Measurements from ENCODE around the gene PI4K2B. TPM values are rescaled to one million over a fixed set of nuclear protein-coding genes. Genes with fewer than 3 reads are reported as not detected.

The PI4K2B gene
- total and polyA plus RNA-seq, 2 of the 8 experiments (the other 6 are each of a cell fraction or from before 2014, with no cell fraction given): 3.0 to 16.2 TPM

DNA sequence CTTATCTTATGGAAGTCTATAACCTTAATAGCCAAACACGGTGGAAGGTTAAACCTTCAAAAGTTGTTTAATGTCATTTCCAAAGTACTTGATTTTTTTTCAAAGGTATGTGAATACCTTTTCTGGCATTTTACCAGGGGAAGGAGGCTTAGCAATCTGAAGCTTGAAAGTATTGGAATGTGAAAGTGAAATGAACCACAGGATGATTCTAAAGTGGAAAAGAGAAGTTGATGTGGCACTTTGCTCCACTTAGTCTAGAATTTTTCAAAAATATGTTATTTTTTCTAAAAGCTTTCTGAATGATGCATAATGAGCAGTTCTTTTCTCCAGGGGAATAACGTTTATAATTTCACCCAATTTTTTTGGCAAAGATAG, 19.2 kb downstream of the PI4K2B start:
- FAIRE-seq (no peak), DNase-seq (ENCODE audit: low read depth in 1 of 2, low spot score in 2 of 2) (no peak)
- Histone ChIP-seq H3K4ac (replicated peaks; ENCODE audit: insufficient read length, low read depth, low read length) (no peak overlapping the region), H3K27ac (ENCODE audit: low read depth, low read length) (no peak overlapping the region), H3K27me3 (replicated peaks in 1 of 4; ENCODE audit: control insufficient read depth in 3 of 4, extremely low read depth in 1 of 4, insufficient read depth in 3 of 4, low read length in 3 of 4) (no peaks in the 10 kb centered on the region), H3K4me2 (ENCODE audit: insufficient read depth in 1 of 2, low read depth in 2 of 2, low read length in 2 of 2) (no peak overlapping the region), H3K9me3 (ENCODE audit: insufficient read depth in 2 of 2, low read depth in 1 of 2, low read length in 1 of 2) (peaks cover 0 to 9% of the 10 kb centered on the region in 2 experiments; a peak in 1 of 4 replicates), H3K36me3 (ENCODE audit: control insufficient read depth in 2 of 4, insufficient read depth in 4 of 4, low read length in 3 of 4) (peaks cover 0 to 10% (median 3%) of the 10 kb centered on the region in 4 experiments; a peak in 3 of 8 replicates), H3K18ac (ENCODE audit: extremely low read depth, low read length) (no peak overlapping the region), H3K9ac (replicated peaks in 1 of 4; ENCODE audit: extremely low read depth in 1 of 4, low read depth in 3 of 4, low read length in 3 of 4) (no peak overlapping the region), H2BK120ac (replicated peaks; ENCODE audit: low read depth, low read length) (no peak overlapping the region), H2BK5ac (ENCODE audit: low read depth, low read length) (no peak overlapping the region), H4K20me1 (replicated peaks in 1 of 2; ENCODE audit: control insufficient read depth in 1 of 2, insufficient read depth in 2 of 2, low read length in 2 of 2) (no peaks in the 10 kb centered on the region), H4K8ac (ENCODE audit: extremely low read depth, insufficient read depth, low read length) (no peak overlapping the region), H3K79me1 (ENCODE audit: low read depth, low read length) (no peaks in the 10 kb centered on the region), H2BK20ac (ENCODE audit: low read length) (no peak overlapping the region), H3K23me2 (ENCODE audit: low read depth, low read length) (no peaks in the 10 kb centered on the region), H3K56ac (replicated peaks; ENCODE audit: insufficient read length, low read depth, low read length) (no peak overlapping the region), H3K4me3 (ENCODE audit: extremely low read depth in 1 of 4, insufficient read depth in 2 of 4, low read depth in 3 of 4, low read length in 4 of 4) (no peak overlapping the region), H2AK5ac (ENCODE audit: low read depth, low read length) (no peak overlapping the region), H2BK12ac (ENCODE audit: low read depth, low read length) (no peak overlapping the region), H3K23ac (ENCODE audit: insufficient read length) (no peak overlapping the region), H4K5ac (ENCODE audit: insufficient read length, low read depth, low read length) (no peak overlapping the region), H3K79me2 (ENCODE audit: control insufficient read depth in 1 of 2, insufficient read depth in 2 of 2, low read length in 2 of 2) (peaks cover 0 to 6% of the 10 kb centered on the region in 2 experiments; a peak in 2 of 4 replicates), H3K14ac (ENCODE audit: insufficient read length) (no peak overlapping the region), H3K4me1 (replicated peaks in 1 of 4; ENCODE audit: control insufficient read depth in 3 of 4, insufficient read depth in 4 of 4, low read length in 3 of 4) (no peaks in the 10 kb centered on the region), H4K91ac (replicated peaks; ENCODE audit: insufficient read length, low read length) (no peak overlapping the region), H2BK15ac (ENCODE audit: low read length) (no peak overlapping the region), H2AFZ (ENCODE audit: low read length) (no peak overlapping the region)
- 85% methylated on average over 2 of the region's 2 CpGs; no CpG with 5 or more reads in 1 of the 2 experiments for WGBS, 2 experiments (ENCODE audit: extremely low coverage in 1 of 2, insufficient coverage in 1 of 2, insufficient read length in 1 of 2, insufficient replicate concordance in 2 of 2, low coverage in 1 of 2, low lambda C conversion rate in 2 of 2, missing lambda C conversion rate in 1 of 2)
- ChIA-PET CTCF (ENCODE audit: partially characterized antibody) (interaction anchor here (0.7 to 1.8 kb wide), 3 partner anchors 14 to 59 kb away, joined by 3 to 4 read pairs (median 4); partner anchors contain the start of gene PI4K2B), POLR2A (ENCODE audit: partially characterized antibody) (interaction anchor here (2.1 kb wide), 1 partner anchor 19 kb away, joined by 5 read pairs; the partner anchor contains the start of gene PI4K2B)
- TF ChIP-seq SIRT6 (IDR thresholded peaks at IDR 0.05; ENCODE audit: low read length): no peak
- TF ChIP-seq, protein P1, sequence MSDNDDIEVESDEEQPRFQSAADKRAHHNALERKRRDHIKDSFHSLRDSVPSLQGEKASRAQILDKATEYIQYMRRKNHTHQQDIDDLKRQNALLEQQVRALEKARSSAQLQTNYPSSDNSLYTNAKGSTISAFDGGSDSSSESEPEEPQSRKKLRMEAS (IDR thresholded peaks at IDR 0.05): no peak
- no peak for TF ChIP-seq POLR2AphosphoS5 (IDR thresholded peaks at IDR 0.05; ENCODE audit: low read depth, low read length)
- TF ChIP-seq TEAD4 (IDR thresholded peaks at IDR 0.05; ENCODE audit: low read depth, low read length): no peak
- no peak for TF ChIP-seq TAF7 (optimal IDR thresholded peaks at IDR 0.05; ENCODE audit: borderline replicate concordance, low read depth, low read length)
- TF ChIP-seq CBX5 (IDR thresholded peaks at IDR 0.05; ENCODE audit: low read depth, low read length): no peak
- TF ChIP-seq HDAC2 (IDR thresholded peaks at IDR 0.05; ENCODE audit: borderline replicate concordance in 1 of 2, low read depth in 2 of 2, low read length in 2 of 2): no peak
- no peak for TF ChIP-seq MAFK (IDR thresholded peaks at IDR 0.05; ENCODE audit: low read depth, low read length)
- TF ChIP-seq SRF (IDR thresholded peaks at IDR 0.05; ENCODE audit: low read depth, low read length): no peak
- no peak for TF ChIP-seq TBP (IDR thresholded peaks at IDR 0.05; ENCODE audit: low read depth, low read length)
- TF ChIP-seq RNF2 (IDR thresholded peaks at IDR 0.05; ENCODE audit: borderline replicate concordance, low read depth, low read length, missing control alignments, poor library complexity, severe bottlenecking): no peak
- TF ChIP-seq EZH2 (IDR thresholded peaks at IDR 0.05; ENCODE audit: low read depth, low read length, severe bottlenecking): no peak
- no peak for TF ChIP-seq RFX5 (IDR thresholded peaks at IDR 0.05; ENCODE audit: borderline replicate concordance, low read depth, low read length)
- TF ChIP-seq JUND (IDR thresholded peaks at IDR 0.05; ENCODE audit: low read length): no peak

Measured in H1 (cell line).